Keratinocyte (primary cell): ENCODE results near the gene NCOA6. TPM values are rescaled to one million over a fixed set of nuclear protein-coding genes. Genes with fewer than 3 reads are reported as not detected.

Experiments used
- DNase-seq: peaks from one replicate; pipeline ENCODE4 v3.0.0-alpha.2; 2011; ENCODE audit warnings: low read depth, missing footprints, low spot score
- FAIRE-seq: peaks from 2 replicates; lab custom pipeline; 2011; peaks lifted over from hg19 to GRCh38; lab: Jason Lieb, UNC
- H2AFZ ChIP-seq: 2 replicates; pipeline ENCODE4 v1.6.0; 2012; ENCODE audit warnings: low read length, control low read depth, inconsistent platforms; ENCODE audit not compliant: control insufficient read depth
- H3K27ac ChIP-seq: 2 replicates; pipeline ENCODE4 v1.5.1; 2011; ENCODE audit warnings: low read length; ENCODE audit not compliant: control insufficient read depth, insufficient read depth
- H3K27me3 ChIP-seq: 3 replicates; pipeline ENCODE4 v1.6.0; 2011; ENCODE audit warnings: low read length; ENCODE audit not compliant: control insufficient read depth, insufficient read depth; ENCODE audit errors: extremely low read depth
- H3K36me3 ChIP-seq, 2 experiments: 2 replicates in 1 of 2; 3 replicates in 1 of 2; pipeline ENCODE4 v1.5.1; 2011; ENCODE audit warnings: low read length in 2 of 2, mild to moderate bottlenecking in 1 of 2; ENCODE audit not compliant: control insufficient read depth in 2 of 2, insufficient read depth in 2 of 2; ENCODE audit errors: extremely low read depth in 1 of 2
- H3K4me1 ChIP-seq: 3 replicates; pipeline ENCODE4 v1.5.1; 2011; ENCODE audit warnings: low read length; ENCODE audit not compliant: control insufficient read depth, insufficient read depth; ENCODE audit errors: extremely low read depth
- H3K4me2 ChIP-seq: 3 replicates; pipeline ENCODE4 v1.6.0; 2011; ENCODE audit warnings: low read depth, low read length; ENCODE audit not compliant: control insufficient read depth, insufficient read depth; ENCODE audit errors: extremely low read depth
- H3K4me3 ChIP-seq, 3 experiments: fragments of 200-600 bp in 1 of 3; sonication (generic) in 1 of 3; 2 replicates in 2 of 3; 3 replicates in 1 of 3; pipeline ENCODE4 v1.5.1; 2011 to 2016; ENCODE audit warnings: low read length in 3 of 3, mild to moderate bottlenecking in 3 of 3, control low read depth in 2 of 3, inconsistent platforms in 1 of 3, low read depth in 1 of 3, mixed read lengths in 1 of 3, mixed run types in 1 of 3, moderate library complexity in 1 of 3; ENCODE audit not compliant: control insufficient read depth in 2 of 3, insufficient read depth in 2 of 3; ENCODE audit errors: extremely low read depth in 1 of 3
- H3K79me2 ChIP-seq: 2 replicates; pipeline ENCODE4 v1.6.0; 2012; ENCODE audit warnings: low read length; ENCODE audit not compliant: control insufficient read depth, insufficient read depth
- H3K9ac ChIP-seq: 3 replicates; pipeline ENCODE4 v1.6.0; 2011; ENCODE audit warnings: low read length; ENCODE audit not compliant: control insufficient read depth, insufficient read depth; ENCODE audit errors: extremely low read depth
- H3K9me1 ChIP-seq: 3 replicates; pipeline ENCODE4 v1.6.0; 2011; ENCODE audit warnings: low read length; ENCODE audit not compliant: control insufficient read depth, insufficient read depth; ENCODE audit errors: extremely low read depth
- H3K9me3 ChIP-seq: 2 replicates; pipeline ENCODE4 v1.5.1; 2012; ENCODE audit warnings: low read depth, low read length; ENCODE audit not compliant: control insufficient read depth
- H4K20me1 ChIP-seq: 3 replicates; pipeline ENCODE4 v1.6.0; 2011; ENCODE audit warnings: low read length; ENCODE audit not compliant: control insufficient read depth, insufficient read depth; ENCODE audit errors: extremely low read depth
- CTCF ChIP-seq, 3 experiments: IDR thresholded peaks in 1 of 3; conservative IDR thresholded peaks in 1 of 3; optimal IDR thresholded peaks in 1 of 3; 2 replicates in 2 of 3; 3 replicates in 1 of 3; pipeline versions ENCODE3 to v1.5.1; 2011; ENCODE audit warnings: low read length in 3 of 3, mild to moderate bottlenecking in 3 of 3, moderate library complexity in 2 of 3, control low read depth in 1 of 3, inconsistent platforms in 1 of 3; ENCODE audit not compliant: insufficient read depth in 2 of 3; ENCODE audit errors: extremely low read depth in 1 of 3
- EZH2 ChIP-seq: IDR thresholded peaks from one replicate; pipeline ENCODE4 v1.6.1; 2012; ENCODE audit warnings: inconsistent platforms, mild to moderate bottlenecking, low read length, moderate library complexity
- dilution Hi-C: fragments of 300-500 bp; cut with MboI; formaldehyde crosslinking; loops from one replicate; pipeline ENCODE4 v1.7.0; 2020; ENCODE audit warnings: low sequenced_read_pairs; ENCODE audit not compliant: extremely low pct_ligation_motif_present
- polyA minus RNA-seq, 3 experiments: library from RNA; depleted of rRNA, polyadenylated mRNA; stranded (reverse); fragments of >200 nt; gene quantifications; 1 replicate in 1 of 3; 2 replicates in 1 of 3; 3 replicates in 1 of 3; pipeline ENCODE4 v1.2.3, GENCODE V29; 2011
- polyA plus RNA-seq, 5 experiments: library from polyadenylated mRNA; depleted of rRNA in 3 of 5; stranded (reverse) in 3 of 5; stranded (forward) in 1 of 5; unstranded in 1 of 5; fragments of >200 nt; gene quantifications; 1 replicate in 1 of 5; 2 replicates in 3 of 5; 3 replicates in 1 of 5; pipeline versions ENCODE4 v1.2.1 to v1.2.3, GENCODE V29; 2011 to 2012; ENCODE audit warnings: missing spikeins in 2 of 5, low read depth in 1 of 5, low replicate concordance in 1 of 5

Gene NCOA6
- polyA plus RNA-seq (9.6 to 15.2 TPM (median 13.3 TPM) in 3 replicates), polyA minus RNA-seq (16.0 to 25.0 TPM (median 23.5 TPM) in 3 replicates)
- 28.7 TPM for polyA plus RNA-seq (2011; ENCODE audit: low read depth)
- polyA plus RNA-seq (2011; cell fraction: cytosol; rRNA removed), result 13.3 and 17.6 TPM in 2 replicates
- polyA plus RNA-seq (2011; cell fraction: nucleus; rRNA removed), result 38.8 and 41.7 TPM in 2 replicates
- polyA plus RNA-seq (2012; ENCODE audit: low replicate concordance), result 11.3 and 22.5 TPM in 2 replicates
- 11.5 TPM for polyA minus RNA-seq (2011; cell fraction: cytosol; rRNA and poly(A)+ RNA removed)
- polyA minus RNA-seq (2011; cell fraction: nucleus; rRNA and poly(A)+ RNA removed), result 19.6 and 38.3 TPM in 2 replicates

- Histone ChIP-seq H3K27ac (peak within 1 kb of the TSS; percentile 91), H3K79me2 (peaks cover 41% of the 10 kb centered on the region), H3K4me3 (peak within 1 kb of the TSS; percentile 87 to 90 (median 88)), H2AFZ (peak within 1 kb of the TSS; percentile 83), H3K9ac (peak within 1 kb of the TSS; percentile 95), H3K27me3 (no peaks in the 10 kb centered on the region), H4K20me1 (peaks cover 8% of the 10 kb centered on the region), H3K4me2 (peak within 1 kb of the TSS; percentile 98), H3K9me3 (no peaks in the 10 kb centered on the region), H3K4me1 (peaks cover 26% of the 10 kb centered on the region), H3K36me3 (no peaks in the 10 kb centered on the region), H3K9me1 (no peaks in the 10 kb centered on the region)
- dilution Hi-C loops, result no loop called here
- FAIRE-seq (no peak), DNase-seq (no peak)
- no peak for TF ChIP-seq EZH2
- TF ChIP-seq CTCF (optimal IDR thresholded peaks at IDR 0.05 in 1 of 3, IDR thresholded peaks at IDR 0.05 in 1 of 3, conservative IDR thresholded peaks at IDR 0.05 in 1 of 3; ENCODE audit: extremely low read depth in 1 of 3, insufficient read depth in 2 of 3, low read length in 3 of 3), result no peak
Observed at GRCh38 chr20:34825530-34826362, at the start of gene NCOA6. TSS of gene NCOA6 (minus strand) at chr20:34825651. CDS start at chr20:34782355, 43,296 bp downstream.

DNA sequence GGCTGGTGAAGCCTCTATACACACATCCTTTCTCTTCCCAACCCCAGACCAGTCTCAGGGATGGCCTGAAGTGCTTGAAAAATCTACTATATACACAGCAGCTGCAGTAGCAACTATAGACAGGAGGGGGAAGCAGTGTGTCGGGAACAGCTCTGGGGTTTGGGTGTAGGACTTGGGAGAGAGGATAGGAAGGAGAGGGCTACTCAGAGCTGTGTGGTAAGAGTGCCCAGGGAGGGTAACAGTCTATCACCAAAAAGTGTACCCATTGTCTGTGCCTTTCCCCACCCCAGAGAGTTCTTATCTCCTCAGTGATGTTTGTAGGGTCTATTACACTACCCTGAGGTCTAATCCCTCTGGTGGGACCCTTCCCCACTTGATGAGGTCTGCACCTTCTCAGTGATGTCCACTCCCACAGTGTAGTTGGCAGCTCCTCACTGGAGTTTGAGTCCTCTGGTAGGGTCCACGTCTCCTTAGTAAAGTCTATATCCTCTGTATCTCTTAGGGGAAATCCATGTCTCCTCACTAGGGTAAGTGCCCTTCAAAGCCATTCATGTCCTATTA, 48.7 kb upstream of the NCOA6 start:
- H3K79me2 ChIP-seq, result peaks cover 20% of the 10 kb centered on the region
- H4K20me1 ChIP-seq, result no peaks in the 10 kb centered on the region
- no peak for TF ChIP-seq EZH2
- peak; percentile 86 to 99 (median 87) for TF ChIP-seq CTCF (optimal IDR thresholded peaks at IDR 0.05 in 1 of 3, IDR thresholded peaks at IDR 0.05 in 1 of 3, conservative IDR thresholded peaks at IDR 0.05 in 1 of 3; ENCODE audit: extremely low read depth in 1 of 3, insufficient read depth in 2 of 3, low read length in 3 of 3)
- H2AFZ ChIP-seq, result no peak overlapping the region
- H3K9ac ChIP-seq, result no peak overlapping the region
- H3K4me1 ChIP-seq, result peaks cover 27% of the 10 kb centered on the region
- no peak overlapping the region for H3K4me3 ChIP-seq
- H3K27ac ChIP-seq, result no peak overlapping the region
- FAIRE-seq (peak; percentile 71), DNase-seq (peak; percentile 62)
- dilution Hi-C loops, result no loop called here
- H3K9me1 ChIP-seq, result peaks cover 5% of the 10 kb centered on the region
- no peak overlapping the region for H3K4me2 ChIP-seq
- peaks cover 0 to 1% of the 10 kb centered on the region in 2 experiments for H3K36me3 ChIP-seq
- H3K27me3 ChIP-seq, result no peaks in the 10 kb centered on the region
- no peaks in the 10 kb centered on the region for H3K9me3 ChIP-seq
